ENCODE results near the gene ADAMTS10.
"Not testable (repeated sequence)": the region's sequence is repeated elsewhere in the genome, so short reads cannot be mapped to it uniquely, and the experiment has no call there.

Gene ADAMTS10

GRCh38 chr19:8592231-8593009 lies 18.1 kb downstream of the ADAMTS10 start:
- DNase-seq: peak; percentile 96

DNA sequence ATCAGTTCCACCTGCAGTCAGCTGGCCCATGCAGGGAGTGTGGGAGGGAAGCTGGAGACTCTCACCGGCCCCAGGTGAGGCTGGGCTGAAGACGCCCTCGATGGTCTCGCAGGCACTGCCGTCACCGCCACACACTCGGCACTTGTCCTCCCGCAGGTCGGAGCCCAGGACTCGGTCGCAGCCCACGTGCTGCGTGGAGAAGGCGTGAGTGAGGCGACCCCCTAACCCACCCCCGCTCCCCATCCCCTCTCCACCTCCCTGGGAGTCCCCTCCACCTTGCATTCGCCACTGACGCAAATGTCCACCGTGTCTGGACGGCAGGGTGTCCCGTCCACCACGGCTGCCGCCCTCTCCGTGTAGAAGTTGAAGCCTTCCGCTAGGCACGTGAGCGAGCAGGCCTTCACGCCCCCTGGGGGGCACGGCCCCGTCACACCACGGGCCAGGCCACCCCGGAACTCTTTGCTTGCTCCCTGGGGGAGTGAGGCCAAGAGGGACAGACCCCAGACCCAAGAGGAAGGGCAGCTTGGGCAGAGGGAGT lies 21.3 kb downstream of the ADAMTS10 start:
- no peak for DNase-seq

DNA sequence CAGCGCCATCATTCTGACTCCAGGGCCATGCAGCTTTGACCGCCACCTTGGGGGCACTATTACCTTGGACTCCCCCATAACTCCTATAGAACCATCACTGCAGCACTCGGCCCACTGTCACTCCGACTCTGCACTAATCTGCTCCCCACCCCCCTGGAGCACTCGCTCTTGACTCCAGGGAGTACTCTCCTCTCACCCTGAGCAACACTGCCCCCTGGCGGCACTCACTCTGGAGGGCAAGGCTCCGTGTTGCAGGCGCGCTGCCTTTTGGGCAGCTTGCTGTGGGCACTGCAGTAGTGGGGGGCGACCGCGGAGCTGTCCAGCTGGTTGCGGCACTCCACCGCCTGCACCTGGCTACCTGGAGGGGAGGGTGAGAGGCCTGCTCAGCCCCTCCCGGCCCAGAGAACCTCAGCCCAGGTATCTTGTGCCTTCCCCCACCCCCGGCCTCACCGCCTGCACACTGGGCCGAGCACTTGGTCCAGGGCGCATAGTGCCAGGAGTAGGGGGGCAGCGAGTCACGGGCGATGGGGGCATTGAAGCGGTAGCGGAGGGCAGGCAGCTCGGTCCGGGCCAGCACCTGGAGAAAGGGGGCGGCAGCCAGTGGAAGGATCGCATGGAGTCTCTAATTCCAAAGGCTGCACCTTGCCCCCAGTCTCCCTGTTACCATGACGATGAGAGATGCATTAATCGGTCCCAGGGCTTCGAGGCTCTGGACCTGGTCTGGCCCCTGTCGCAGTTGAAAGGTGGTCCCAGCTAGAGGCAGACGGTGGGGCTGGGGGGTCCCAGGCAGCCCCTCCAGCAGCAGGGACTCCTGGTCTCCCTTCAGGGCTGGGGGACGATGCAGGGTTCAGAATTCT lies 24.4 kb downstream of the ADAMTS10 start:
- peak; percentile 47 for DNase-seq

GRCh38 chr19:8584965-8585893 lies 25.3 kb downstream of the ADAMTS10 start:
- no peak for DNase-seq

- peak; percentile 80 for DNase-seq
Measured at GRCh38 chr19:8580710-8581281, 29.7 kb downstream of the ADAMTS10 start.

GRCh38 chr19:8578642-8579265 lies 31.8 kb downstream of the ADAMTS10 start:
- DNase-seq: peak; percentile 81

DNA sequence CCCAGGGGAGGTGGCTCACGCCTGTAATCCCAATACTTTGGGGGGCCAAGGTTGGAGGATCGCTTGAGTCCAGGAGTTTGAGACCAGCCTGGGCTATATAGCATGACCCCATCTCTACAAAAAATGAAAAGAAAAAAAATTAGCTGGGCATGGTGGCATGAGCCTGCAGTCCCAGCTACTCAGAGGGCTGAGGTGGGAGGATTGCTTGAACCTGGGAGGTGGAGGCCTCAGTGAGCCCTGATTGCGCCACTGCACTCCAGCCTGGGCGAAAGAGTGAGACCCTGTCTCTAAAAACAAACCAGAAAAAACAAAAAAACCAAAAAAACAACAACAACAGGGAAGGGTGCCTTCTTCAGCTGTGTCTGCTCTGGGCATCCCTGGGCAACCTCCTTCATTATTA lies 32.8 kb downstream of the ADAMTS10 start:
- no peak for DNase-seq

DNA sequence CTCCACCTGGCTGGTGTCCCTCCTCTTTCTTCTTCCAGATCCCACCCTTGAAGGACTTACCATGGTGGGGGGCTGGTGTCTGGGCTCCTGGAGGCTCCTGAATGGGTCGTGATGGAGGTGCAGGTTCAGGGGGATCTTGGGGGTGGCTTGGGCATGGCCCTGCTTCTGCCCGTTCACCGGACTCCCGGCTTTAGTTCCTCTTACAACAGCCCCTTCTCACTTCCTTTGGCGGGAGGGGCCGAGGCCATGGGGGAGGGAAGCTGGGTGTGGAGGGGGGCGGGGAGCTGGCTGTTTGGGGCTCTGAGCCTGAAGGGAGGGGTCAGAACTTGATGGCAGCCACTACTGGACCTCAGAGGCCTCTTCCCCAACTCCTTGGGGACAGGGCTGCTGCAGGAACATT lies 33.3 kb downstream of the ADAMTS10 start, which contains the start of gene MYO1F:
Gene MYO1F, minus strand, starts transcription at position 196 of the 400 bp plus-strand sequence. Its CDS starts 133 bp downstream, at position 63.
- DNase-seq: no peak

GRCh38 chr19:8576273-8576993 lies 34.1 kb downstream of the ADAMTS10 start:
- DNase-seq: no peak

GRCh38 chr19:8575467-8575997 lies 35.0 kb downstream of the ADAMTS10 start:
- DNase-seq: peak; percentile 28

DNA sequence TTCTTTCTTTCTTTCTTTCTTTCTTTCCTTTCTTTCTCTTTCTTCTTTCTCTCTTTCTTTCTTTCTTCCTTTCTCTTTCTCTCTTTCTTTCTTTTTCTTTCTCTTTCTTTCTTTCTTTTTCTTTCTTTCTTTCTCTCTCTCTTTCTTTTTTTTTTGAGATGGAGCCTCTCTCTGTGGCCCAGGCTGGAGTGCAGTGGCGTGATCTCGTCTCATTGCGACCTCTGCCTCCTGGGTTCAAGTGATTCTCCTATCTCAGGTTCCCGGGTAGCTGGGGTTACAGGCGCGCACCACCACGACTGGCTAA lies 35.9 kb downstream of the ADAMTS10 start:
- DNase-seq: not testable (repeated sequence)

GRCh38 chr19:8573316-8573715 lies 37.2 kb downstream of the ADAMTS10 start:
- DNase-seq: no peak

DNA sequence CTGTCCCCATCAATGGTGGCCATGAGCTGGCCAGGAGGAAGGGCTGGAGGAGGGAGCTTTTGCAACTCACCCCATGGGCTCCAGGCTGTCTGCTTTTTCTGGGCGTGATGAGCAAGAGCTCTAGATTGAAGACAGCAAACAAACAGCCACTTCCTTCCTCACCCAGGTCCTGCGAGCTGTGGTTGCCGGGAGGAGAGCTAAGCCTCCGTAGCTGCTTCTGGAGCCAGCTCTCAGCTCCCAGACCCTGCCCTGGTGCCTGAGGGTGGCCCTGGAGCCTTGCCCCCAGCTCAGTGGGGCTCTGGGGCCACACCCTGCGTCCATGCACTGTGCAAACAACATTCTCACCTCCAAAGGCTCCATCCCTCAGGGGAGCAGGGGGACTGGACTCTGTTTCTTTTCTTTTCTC lies 39.5 kb downstream of the ADAMTS10 start:
- no peak for DNase-seq

- DNase-seq: no peak
Measured at GRCh38 chr19:8569066-8569771, 41.3 kb downstream of the ADAMTS10 start.

- DNase-seq: no peak
Measured at GRCh38 chr19:8567522-8568172, 42.9 kb downstream of the ADAMTS10 start.

- no peak for DNase-seq
Measured at GRCh38 chr19:8566855-8567254, 43.7 kb downstream of the ADAMTS10 start.

- not testable (repeated sequence) for DNase-seq
Measured at GRCh38 chr19:8564866-8565265, 45.6 kb downstream of the ADAMTS10 start.

DNA sequence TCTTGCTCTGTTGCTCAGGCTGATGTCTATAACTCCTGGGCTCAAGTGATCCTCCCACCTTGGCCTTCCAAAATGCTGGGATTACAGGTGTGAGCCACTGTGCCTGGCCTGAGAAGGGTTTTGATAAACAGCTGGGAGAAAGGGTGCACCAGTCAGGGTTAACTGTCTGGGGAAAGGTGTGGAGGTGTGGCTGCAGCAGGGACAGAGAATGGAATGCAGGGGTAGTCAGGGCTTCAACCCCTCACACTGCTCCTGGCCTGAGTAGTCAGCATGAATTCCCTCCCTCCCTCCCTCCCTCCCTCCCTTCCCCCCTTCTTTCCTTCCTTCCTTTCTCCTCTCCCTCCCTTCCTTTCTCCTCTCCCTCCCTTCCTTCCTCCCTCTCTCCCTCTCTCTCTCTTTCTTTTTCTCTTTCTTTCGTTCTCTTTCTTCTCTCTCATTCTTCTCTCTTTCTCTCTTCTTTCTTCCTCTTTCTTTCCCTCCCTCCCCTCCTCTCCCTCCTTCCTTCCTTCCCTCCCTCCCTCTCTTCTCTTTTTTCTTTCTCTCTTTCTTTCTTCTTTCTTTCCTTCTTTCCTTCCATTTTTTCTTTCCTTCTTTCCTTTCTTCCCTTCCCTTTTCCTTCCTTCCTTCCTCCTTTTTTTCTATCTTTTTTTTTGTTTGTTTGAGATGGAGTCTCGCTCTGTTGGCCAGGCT lies 49.3 kb downstream of the ADAMTS10 start:
- no peak for DNase-seq

GRCh38 chr19:8558325-8558724 lies 52.2 kb downstream of the ADAMTS10 start:
- no peak for DNase-seq
